H1 (cell line): Measurements from ENCODE around the gene DHRS1. TPM values are rescaled to one million over a fixed set of nuclear protein-coding genes. Genes with fewer than 3 reads are reported as not detected.

ENCODE experiments used
- CTCF ChIA-PET: fragments of 300-600 bp; sonication (Branson Sonifier 250); formaldehyde crosslinking; loops from one replicate; lab custom pipeline; 2021; ENCODE audit not compliant: partially characterized antibody; lab: Charles Lee
- POLR2A ChIA-PET: fragments of 300-600 bp; sonication (Branson Sonifier 250); formaldehyde crosslinking; loops from one replicate; lab custom pipeline; 2021; ENCODE audit warnings: inconsistent platforms; ENCODE audit not compliant: partially characterized antibody; lab: Charles Lee
- DNase-seq, 2 experiments: peaks; one replicate each; pipeline versions ENCODE4 v3.0.0 to v3.0.0-alpha.2; 2010 to 2022; ENCODE audit warnings: low spot score in 2 of 2, low read depth in 1 of 2, mixed read lengths in 1 of 2
- FAIRE-seq: peaks from 2 replicates; lab custom pipeline; 2011; peaks lifted over from hg19 to GRCh38; lab: Jason Lieb, UNC
- H2AFZ ChIP-seq: 2 replicates; pipeline ENCODE4 v1.8.1; 2012; ENCODE audit warnings: low read length, inconsistent platforms
- H2AK5ac ChIP-seq: 2 replicates; pipeline ENCODE4 v1.6.1; 2013; ENCODE audit warnings: low read depth, low read length
- H2BK120ac ChIP-seq: replicated peaks from 2 replicates; pipeline ENCODE3; 2013; ENCODE audit warnings: low read depth, low read length, inconsistent platforms
- H2BK12ac ChIP-seq: 2 replicates; pipeline ENCODE4 v1.6.1; 2013; ENCODE audit warnings: low read depth, low read length
- H2BK15ac ChIP-seq: 2 replicates; pipeline ENCODE4 v1.6.1; 2013; ENCODE audit warnings: low read length
- H2BK20ac ChIP-seq: 2 replicates; pipeline ENCODE4 v1.6.1; 2013; ENCODE audit warnings: low read length
- H2BK5ac ChIP-seq: 2 replicates; pipeline ENCODE4 v1.6.1; 2013; ENCODE audit warnings: low read depth, low read length
- H3K14ac ChIP-seq: 2 replicates; pipeline ENCODE4 v1.6.1; 2013; ENCODE audit warnings: inconsistent platforms; ENCODE audit not compliant: insufficient read length
- H3K18ac ChIP-seq: 2 replicates; pipeline ENCODE4 v1.6.1; 2013; ENCODE audit warnings: low read length; ENCODE audit errors: extremely low read depth
- H3K23ac ChIP-seq: 2 replicates; pipeline ENCODE4 v1.6.1; 2013; ENCODE audit warnings: inconsistent platforms; ENCODE audit not compliant: insufficient read length
- H3K23me2 ChIP-seq: 2 replicates; pipeline ENCODE4 v1.6.1; 2013; ENCODE audit warnings: low read depth, low read length
- H3K27ac ChIP-seq: 2 replicates; pipeline ENCODE4 v1.6.1; 2011; ENCODE audit warnings: low read depth, low read length, inconsistent platforms
- H3K27me3 ChIP-seq, 4 experiments: replicated peaks in 1 of 4; 1 replicate in 1 of 4; 2 replicates in 3 of 4; pipeline versions ENCODE4 v1.6.1 to v1.8.1; 2011 to 2013; ENCODE audit warnings: low read length in 3 of 4, mild to moderate bottlenecking in 3 of 4, inconsistent platforms in 2 of 4, mixed read lengths in 2 of 4, moderate library complexity in 1 of 4; ENCODE audit not compliant: control insufficient read depth in 3 of 4, insufficient read depth in 3 of 4; ENCODE audit errors: extremely low read depth in 1 of 4
- H3K36me3 ChIP-seq, 4 experiments: 2 replicates each; pipeline versions ENCODE4 v1.6.1 to v1.8.1; 2011 to 2013; ENCODE audit warnings: mild to moderate bottlenecking in 4 of 4, low read length in 3 of 4, moderate library complexity in 2 of 4, control low read depth in 1 of 4, inconsistent platforms in 1 of 4; ENCODE audit not compliant: insufficient read depth in 4 of 4, control insufficient read depth in 2 of 4
- H3K4ac ChIP-seq: replicated peaks from 2 replicates; pipeline ENCODE3; 2013; ENCODE audit warnings: low read length, low read depth, mixed read lengths, inconsistent platforms; ENCODE audit not compliant: insufficient read length
- H3K4me1 ChIP-seq, 4 experiments: replicated peaks in 1 of 4; 1 replicate in 1 of 4; 2 replicates in 3 of 4; pipeline versions ENCODE4 v1.6.1 to v1.8.1; 2011 to 2013; ENCODE audit warnings: low read length in 3 of 4, inconsistent platforms in 2 of 4, mixed read lengths in 1 of 4; ENCODE audit not compliant: insufficient read depth in 4 of 4, control insufficient read depth in 3 of 4
- H3K4me2 ChIP-seq, 2 experiments: 2 replicates each; pipeline versions ENCODE4 v1.6.1 to v1.8.1; 2011 to 2013; ENCODE audit warnings: low read depth in 2 of 2, low read length in 2 of 2, control low read depth in 1 of 2, inconsistent platforms in 1 of 2, mild to moderate bottlenecking in 1 of 2; ENCODE audit not compliant: insufficient read depth in 1 of 2
- H3K4me3 ChIP-seq, 4 experiments: fragments of 200-600, 300-600 bp in 1 of 4; sonication (generic), shearing (Covaris generic), sonication (Bioruptor Twin) in 1 of 4; 2 replicates each; pipeline versions ENCODE4 v1.5.1 to v1.8.1; 2011 to 2016; ENCODE audit warnings: low read length in 4 of 4, low read depth in 3 of 4, control low read depth in 2 of 4, inconsistent platforms in 2 of 4, mild to moderate bottlenecking in 2 of 4, mixed read lengths in 1 of 4, moderate library complexity in 1 of 4; ENCODE audit not compliant: insufficient read depth in 2 of 4; ENCODE audit errors: extremely low read depth in 1 of 4
- H3K56ac ChIP-seq: replicated peaks from 2 replicates; pipeline ENCODE3; 2013; ENCODE audit warnings: low read depth, mild to moderate bottlenecking, mixed read lengths, low read length, inconsistent platforms; ENCODE audit not compliant: insufficient read length
- H3K79me1 ChIP-seq: 2 replicates; pipeline ENCODE4 v1.6.1; 2013; ENCODE audit warnings: low read depth, low read length, control low read depth
- H3K79me2 ChIP-seq, 2 experiments: 2 replicates each; pipeline versions ENCODE4 v1.6.1 to v1.8.1; 2012 to 2013; ENCODE audit warnings: low read length in 2 of 2, mild to moderate bottlenecking in 2 of 2, inconsistent platforms in 1 of 2; ENCODE audit not compliant: insufficient read depth in 2 of 2, control insufficient read depth in 1 of 2
- H3K9ac ChIP-seq, 4 experiments: replicated peaks in 1 of 4; 1 replicate in 1 of 4; 2 replicates in 3 of 4; pipeline versions ENCODE4 v1.6.1 to v1.8.1; 2011 to 2013; ENCODE audit warnings: low read depth in 3 of 4, low read length in 3 of 4, control low read depth in 2 of 4, mild to moderate bottlenecking in 2 of 4, moderate library complexity in 2 of 4, inconsistent platforms in 1 of 4; ENCODE audit errors: extremely low read depth in 1 of 4
- H3K9me3 ChIP-seq, 2 experiments: 2 replicates each; pipeline versions ENCODE4 v1.6.1 to v1.8.1; 2012 to 2013; ENCODE audit warnings: mild to moderate bottlenecking in 2 of 2, moderate library complexity in 2 of 2, control low read depth in 1 of 2, inconsistent platforms in 1 of 2, low read depth in 1 of 2, low read length in 1 of 2, mixed read lengths in 1 of 2; ENCODE audit not compliant: insufficient read depth in 2 of 2
- H4K20me1 ChIP-seq, 2 experiments: replicated peaks in 1 of 2; 2 replicates each; pipeline versions ENCODE3 to v1.8.1; 2011 to 2013; ENCODE audit warnings: inconsistent platforms in 2 of 2, low read length in 2 of 2, mild to moderate bottlenecking in 1 of 2; ENCODE audit not compliant: insufficient read depth in 2 of 2, control insufficient read depth in 1 of 2
- H4K5ac ChIP-seq: 2 replicates; pipeline ENCODE4 v1.6.1; 2013; ENCODE audit warnings: low read length, low read depth, mixed read lengths, inconsistent platforms; ENCODE audit not compliant: insufficient read length
- H4K8ac ChIP-seq: 2 replicates; pipeline ENCODE4 v1.8.0; 2013; ENCODE audit warnings: mild to moderate bottlenecking, moderate library complexity, low read length, inconsistent platforms; ENCODE audit not compliant: insufficient read depth; ENCODE audit errors: extremely low read depth
- H4K91ac ChIP-seq: replicated peaks from 2 replicates; pipeline ENCODE3; 2013; ENCODE audit warnings: low read length, mixed read lengths, inconsistent platforms; ENCODE audit not compliant: insufficient read length
- JUN ChIP-seq: IDR thresholded peaks from 2 replicates; pipeline ENCODE4 v1.6.1; 2011; ENCODE audit warnings: low read depth, mild to moderate bottlenecking, improper control_type of control experiment, low read length
- RAD21 ChIP-seq, 2 experiments: IDR thresholded peaks in 1 of 2; conservative IDR thresholded peaks in 1 of 2; 2 replicates each; pipeline ENCODE4 v1.6.1; 2011; ENCODE audit warnings: low read depth in 2 of 2, low read length in 2 of 2, improper control_type of control experiment in 1 of 2, inconsistent platforms in 1 of 2, mild to moderate bottlenecking in 1 of 2, moderate library complexity in 1 of 2
- RBBP5 ChIP-seq: IDR thresholded peaks from 2 replicates; pipeline ENCODE4 v1.7.1; 2012; ENCODE audit warnings: low read depth, mild to moderate bottlenecking, inconsistent platforms, low read length, moderate library complexity, borderline replicate concordance
- SRF ChIP-seq: IDR thresholded peaks from 2 replicates; pipeline ENCODE4 v1.6.1; 2011; ENCODE audit warnings: mild to moderate bottlenecking, low read depth, low read length, moderate library complexity
- TEAD4 ChIP-seq: IDR thresholded peaks from 2 replicates; pipeline ENCODE4 v1.6.1; 2012; ENCODE audit warnings: low read depth, low read length, inconsistent platforms, mixed read lengths
- YY1 ChIP-seq: IDR thresholded peaks from 2 replicates; pipeline ENCODE4 v1.6.1; 2011; ENCODE audit warnings: low read depth, mild to moderate bottlenecking, low read length
- ZNF274 ChIP-seq: IDR thresholded peaks from 2 replicates; pipeline ENCODE4 v1.7.0; 2012; ENCODE audit warnings: low read length, borderline replicate concordance; ENCODE audit errors: extremely low read depth
- WGBS, 2 experiments: shearing (Covaris generic) in 1 of 2; methylation state at CpG; one replicate each; pipeline versions ENCODE4 v1.1.6 to v1.1.7; 2013 to 2015; ENCODE audit warnings: low lambda C conversion rate in 2 of 2, mixed read lengths in 2 of 2, inconsistent platforms in 1 of 2, low coverage in 1 of 2, missing lambda C conversion rate in 1 of 2; ENCODE audit not compliant: insufficient replicate concordance in 2 of 2, insufficient coverage in 1 of 2, insufficient read length in 1 of 2; ENCODE audit errors: extremely low coverage in 1 of 2, missing lambda C conversion rate in 1 of 2; 5-methylcytosine and 5-hydroxymethylcytosine counted together
- polyA plus RNA-seq, 7 experiments: library from polyadenylated mRNA; depleted of rRNA in 3 of 7; stranded (reverse) in 5 of 7; unstranded in 2 of 7; fragments of >200 nt in 5 of 7; fragments of 200-250 nt in 2 of 7; gene quantifications; 1 replicate in 5 of 7; 2 replicates in 1 of 7; 4 replicates in 1 of 7; pipeline versions ENCODE4 v1.2.1 to v1.2.3, GENCODE V29; 2011 to 2013; ENCODE audit warnings: missing spikeins in 2 of 7, mixed read lengths in 2 of 7
- total RNA-seq: library from RNA; stranded (reverse); fragmentation: NEBNext Ultra II Directional; extraction: Animal tissue kit (Norgen Biotek cat#: 25700); gene quantifications from 2 replicates; pipeline ENCODE4 v1.2.1, GENCODE V29; 2021

DHRS1 gene
- total and polyA plus RNA-seq, 2 of the 8 experiments (the other 6 are each of a cell fraction or from before 2014, with no cell fraction given) = 8.8 to 31.7 TPM

DNA sequence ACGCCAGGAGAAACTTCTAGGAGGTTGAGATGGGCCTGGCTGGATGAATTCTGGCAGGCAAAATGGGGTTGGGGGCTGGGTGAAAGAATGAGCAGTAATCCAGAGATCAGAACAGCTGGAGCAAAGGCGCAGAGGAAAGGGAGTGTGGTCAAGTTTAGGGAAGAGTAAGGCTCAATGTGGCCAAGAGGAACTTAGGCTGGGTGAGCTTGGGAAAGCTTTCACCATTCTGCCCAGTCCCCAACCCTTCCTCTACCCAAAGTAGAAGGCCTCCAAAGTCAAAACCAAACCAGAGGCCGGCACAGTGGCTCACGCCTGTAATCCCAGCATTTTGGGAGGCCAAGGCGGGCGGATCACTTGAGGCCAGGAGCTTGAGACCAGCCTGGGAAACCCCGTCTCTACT lies 17.9 kb downstream of the DHRS1 start:
- Histone ChIP-seq H3K4me1 (no peaks in the 10 kb centered on the region), H4K91ac (no peak overlapping the region), H3K36me3 (no peaks in the 10 kb centered on the region), H3K79me1 (no peaks in the 10 kb centered on the region; the same call in 1 of the 2 replicates), H3K27me3 (no peaks in the 10 kb centered on the region), H3K56ac (no peak overlapping the region), H2AFZ (no peak overlapping the region), H3K4ac (no peak overlapping the region), H2BK15ac (no peak overlapping the region), H3K9ac (no peak overlapping the region), H2BK120ac (no peak overlapping the region), H3K9me3 (no peaks in the 10 kb centered on the region), H3K23me2 (no peaks in the 10 kb centered on the region), H2BK20ac (no peak overlapping the region), H4K20me1 (peaks cover 0 to 3% of the 10 kb centered on the region in 2 experiments), H4K8ac (no peak overlapping the region), H3K4me2 (no peak overlapping the region), H3K18ac (no peak overlapping the region), H2BK12ac (no peak overlapping the region), H2AK5ac (no peak overlapping the region), H3K4me3 (no peak overlapping the region), H2BK5ac (no peak overlapping the region), H3K27ac (no peak overlapping the region), H3K79me2 (no peaks in the 10 kb centered on the region), H3K14ac (no peak overlapping the region), H4K5ac (no peak overlapping the region), H3K23ac (no peak overlapping the region)
- no peak for FAIRE-seq
- no peak for DNase-seq
- ChIA-PET CTCF (interaction anchor here (1.2 to 11.5 kb wide), 8 partner anchors 10 to 39 kb away, joined by 4 to 137 read pairs (median 32); partner anchors contain the start of genes CIDEB, DHRS1, LTB4R2 and NOP9), POLR2A (interaction anchor here (0.6 to 3.8 kb wide), 6 partner anchors 10 to 1073 kb away, joined by 3 to 25 read pairs (median 3); partner anchors contain the start of gene RABGGTA)
- TF ChIP-seq JUN (no peak), ZNF274 (no peak), YY1 (no peak), SRF (no peak), TEAD4 (no peak), RAD21 (IDR thresholded peaks at IDR 0.05 in 1 of 2, conservative IDR thresholded peaks at IDR 0.05 in 1 of 2; ENCODE audit: low read depth in 2 of 2, low read length in 2 of 2) (no peak), RBBP5 (no peak)
- 91% methylated on average over 7 of the region's 7 CpGs; no CpG with 5 or more reads in 1 of the 2 experiments for WGBS, 2 experiments
